ENCODE data around the gene FN1. TPM values are rescaled to one million over a fixed set of nuclear protein-coding genes. Genes with fewer than 3 reads are reported as not detected.

Gene FN1
- total RNA-seq, 1 experiment from 2014 or later = 39.4 TPM

DNA sequence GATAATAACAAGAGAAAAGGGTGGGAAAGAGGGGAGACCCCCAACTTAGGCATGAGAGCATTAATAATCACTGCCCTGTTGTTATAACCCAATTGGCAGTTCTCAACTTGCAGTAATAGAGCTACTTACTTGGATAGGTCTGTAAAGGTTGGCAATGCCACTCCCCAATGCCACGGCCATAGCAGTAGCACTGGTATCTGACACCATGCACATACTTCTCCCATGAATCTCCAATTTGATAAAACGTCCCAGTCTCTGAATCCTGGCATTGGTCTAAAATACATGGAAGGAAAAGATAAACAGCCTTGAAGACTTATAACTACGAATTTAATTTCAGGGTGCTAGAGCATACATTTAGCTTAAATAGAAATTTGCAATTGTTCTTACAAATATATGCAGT lies 16.8 kb downstream of the FN1 start:
- intact Hi-C loops (cut with micrococcal nuclease; ENCODE audit: unreplicated experiment) = no loop called here
- CTCF ChIA-PET = no interaction called here
- Histone ChIP-seq H2AFZ (no peak overlapping the region), H3K79me2 (ENCODE audit: low read depth) (no peaks in the 10 kb centered on the region), H3K27me3 (ENCODE audit: insufficient read depth, low read depth) (no peaks in the 10 kb centered on the region), H3K4me3 (no peak overlapping the region), H3K4me2 (no peak overlapping the region), H3K27ac (no peak overlapping the region), H3F3A (ENCODE audit: insufficient read depth, low read depth) (no peaks in the 10 kb centered on the region), H3K9me2 (ENCODE audit: insufficient read depth) (no peaks in the 10 kb centered on the region), H3K4me1 (replicated peaks; ENCODE audit: insufficient read depth) (0 out of 2 replicates have a peak, but pooled peaks cover 5% of the 10 kb centered on the region), H3K36me3 (ENCODE audit: low read depth) (no peaks in the 10 kb centered on the region), H3K9me3 (ENCODE audit: insufficient read depth, low read depth) (no peaks in the 10 kb centered on the region), H4K20me1 (ENCODE audit: insufficient read depth) (no peaks in the 10 kb centered on the region)
- no peak for TF ChIP-seq EZH2 (IDR thresholded peaks at IDR 0.05; ENCODE audit: low read depth)
- no TSS peak for BruUV-seq (replicated peaks)
- POLR2A ChIA-PET (ENCODE audit: unreplicated experiment) = no interaction called here
- no peak for DNase-seq

DNA sequence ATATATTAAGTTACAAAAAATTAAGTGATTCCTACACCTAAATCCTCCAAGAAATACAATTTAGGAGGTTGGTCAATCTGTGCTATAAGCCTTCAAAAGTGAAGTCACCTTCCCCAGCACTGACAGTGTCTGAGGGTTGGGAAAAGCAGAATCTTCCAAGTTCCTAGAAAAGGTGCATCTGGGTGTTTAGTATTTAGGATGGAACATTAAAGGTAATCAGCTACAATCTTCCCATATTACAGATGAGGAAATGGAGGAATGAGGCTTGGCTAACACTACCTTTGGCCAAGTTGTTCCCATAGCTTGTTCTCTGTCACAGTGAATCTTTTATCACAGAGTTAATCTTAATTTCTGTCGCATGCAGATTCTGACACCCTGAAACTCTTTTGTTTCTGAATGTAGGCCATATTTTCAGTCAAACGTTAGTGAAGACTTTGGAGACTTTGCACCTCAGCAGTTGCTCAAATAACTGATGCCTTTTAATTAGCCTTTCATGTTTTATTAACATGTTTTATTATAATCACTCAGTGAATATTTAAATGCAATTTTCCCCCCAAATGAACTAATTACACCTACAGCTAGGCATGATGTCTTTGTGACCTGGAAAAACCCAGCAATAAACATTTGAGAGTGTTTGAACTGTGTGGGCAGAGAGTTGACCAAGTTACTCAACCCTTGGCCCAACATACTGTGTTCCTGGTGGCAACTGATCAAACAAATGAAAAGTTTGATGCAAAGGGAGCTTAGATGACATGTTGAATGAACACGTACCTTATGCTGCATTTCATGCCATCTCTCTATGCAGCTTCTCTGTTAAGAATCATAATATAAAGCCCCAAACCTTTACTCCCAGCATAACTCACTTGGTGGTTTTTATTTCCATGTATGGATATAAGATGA lies 17.6 kb downstream of the FN1 start:
- H3F3A ChIP-seq (ENCODE audit: insufficient read depth, low read depth) = no peaks in the 10 kb centered on the region
- CTCF ChIA-PET = no interaction called here
- POLR2A ChIA-PET (ENCODE audit: unreplicated experiment) = no interaction called here
- TF ChIP-seq EZH2 (IDR thresholded peaks at IDR 0.05; ENCODE audit: low read depth) = no peak
- TF ChIP-seq, protein P1, sequence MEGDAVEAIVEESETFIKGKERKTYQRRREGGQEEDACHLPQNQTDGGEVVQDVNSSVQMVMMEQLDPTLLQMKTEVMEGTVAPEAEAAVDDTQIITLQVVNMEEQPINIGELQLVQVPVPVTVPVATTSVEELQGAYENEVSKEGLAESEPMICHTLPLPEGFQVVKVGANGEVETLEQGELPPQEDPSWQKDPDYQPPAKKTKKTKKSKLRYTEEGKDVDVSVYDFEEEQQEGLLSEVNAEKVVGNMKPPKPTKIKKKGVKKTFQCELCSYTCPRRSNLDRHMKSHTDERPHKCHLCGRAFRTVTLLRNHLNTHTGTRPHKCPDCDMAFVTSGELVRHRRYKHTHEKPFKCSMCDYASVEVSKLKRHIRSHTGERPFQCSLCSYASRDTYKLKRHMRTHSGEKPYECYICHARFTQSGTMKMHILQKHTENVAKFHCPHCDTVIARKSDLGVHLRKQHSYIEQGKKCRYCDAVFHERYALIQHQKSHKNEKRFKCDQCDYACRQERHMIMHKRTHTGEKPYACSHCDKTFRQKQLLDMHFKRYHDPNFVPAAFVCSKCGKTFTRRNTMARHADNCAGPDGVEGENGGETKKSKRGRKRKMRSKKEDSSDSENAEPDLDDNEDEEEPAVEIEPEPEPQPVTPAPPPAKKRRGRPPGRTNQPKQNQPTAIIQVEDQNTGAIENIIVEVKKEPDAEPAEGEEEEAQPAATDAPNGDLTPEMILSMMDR (conservative IDR thresholded peaks at IDR 0.05) = no peak
- no peak for DNase-seq
- no peaks in the 10 kb centered on the region for H3K36me3 ChIP-seq (ENCODE audit: low read depth)
- no TSS peak for BruUV-seq (replicated peaks)
- H3K9me2 ChIP-seq (ENCODE audit: insufficient read depth) = no peaks in the 10 kb centered on the region
- no peak overlapping the region for H3K4me3 ChIP-seq
- intact Hi-C loops (cut with micrococcal nuclease; ENCODE audit: unreplicated experiment) = no loop called here
- no peak overlapping the region for H2AFZ ChIP-seq
- H3K4me2 ChIP-seq = no peak overlapping the region
- H3K79me2 ChIP-seq (ENCODE audit: low read depth) = no peaks in the 10 kb centered on the region
- 0 out of 2 replicates have a peak, but pooled peaks cover 5% of the 10 kb centered on the region for H3K4me1 ChIP-seq (replicated peaks; ENCODE audit: insufficient read depth)
- H3K9me3 ChIP-seq (ENCODE audit: insufficient read depth, low read depth) = no peaks in the 10 kb centered on the region
- no peaks in the 10 kb centered on the region for H4K20me1 ChIP-seq (ENCODE audit: insufficient read depth)
- no peak overlapping the region for H3K27ac ChIP-seq
- H3K27me3 ChIP-seq (ENCODE audit: insufficient read depth, low read depth) = no peaks in the 10 kb centered on the region

DNA sequence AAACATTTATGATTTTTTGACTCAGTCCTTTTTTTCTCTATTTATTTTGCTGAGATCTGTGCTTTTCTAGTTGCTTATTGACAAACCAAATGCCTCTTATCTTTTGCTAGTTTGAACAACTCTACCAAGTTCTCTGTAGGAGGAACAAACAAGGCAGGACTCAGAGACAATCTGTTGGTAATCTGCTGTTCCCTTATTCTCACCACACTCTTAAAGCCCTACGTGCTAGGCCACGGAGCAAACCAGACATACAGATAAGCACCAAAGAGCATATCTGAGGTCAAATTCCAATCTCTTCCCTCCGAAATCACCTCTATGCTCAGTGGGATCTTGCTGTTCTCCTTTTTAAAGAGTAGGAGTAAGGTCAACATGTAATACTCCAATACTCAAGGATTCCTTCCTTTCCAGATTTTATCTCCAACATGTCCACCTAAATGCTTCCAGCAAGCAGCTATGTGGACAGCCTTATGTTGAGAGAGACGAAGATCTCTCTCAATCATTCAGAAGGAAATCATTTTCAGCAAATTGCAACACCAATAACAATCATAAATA lies 18.4 kb downstream of the FN1 start:
- no peak overlapping the region for H2AFZ ChIP-seq
- DNase-seq = no peak
- H3K27me3 ChIP-seq (ENCODE audit: insufficient read depth, low read depth) = no peaks in the 10 kb centered on the region
- no peaks in the 10 kb centered on the region for H3K9me2 ChIP-seq (ENCODE audit: insufficient read depth)
- no peaks in the 10 kb centered on the region for H3K9me3 ChIP-seq (ENCODE audit: insufficient read depth, low read depth)
- POLR2A ChIA-PET (ENCODE audit: unreplicated experiment) = no interaction called here
- H3K4me1 ChIP-seq (replicated peaks; ENCODE audit: insufficient read depth) = peaks cover 5% of the 10 kb centered on the region; the same call in 1 of the 2 replicates
- TF ChIP-seq EZH2 (IDR thresholded peaks at IDR 0.05; ENCODE audit: low read depth) = no peak
- intact Hi-C loops (cut with micrococcal nuclease; ENCODE audit: unreplicated experiment) = no loop called here
- CTCF ChIA-PET = no interaction called here
- no peak overlapping the region for H3K4me3 ChIP-seq
- H3F3A ChIP-seq (ENCODE audit: insufficient read depth, low read depth) = no peaks in the 10 kb centered on the region
- no peaks in the 10 kb centered on the region for H3K79me2 ChIP-seq (ENCODE audit: low read depth)
- no peak overlapping the region for H3K27ac ChIP-seq
- no peaks in the 10 kb centered on the region for H3K36me3 ChIP-seq (ENCODE audit: low read depth)
- no peak overlapping the region for H3K4me2 ChIP-seq
- no TSS peak for BruUV-seq (replicated peaks)
- H4K20me1 ChIP-seq (ENCODE audit: insufficient read depth) = no peaks in the 10 kb centered on the region

DNA sequence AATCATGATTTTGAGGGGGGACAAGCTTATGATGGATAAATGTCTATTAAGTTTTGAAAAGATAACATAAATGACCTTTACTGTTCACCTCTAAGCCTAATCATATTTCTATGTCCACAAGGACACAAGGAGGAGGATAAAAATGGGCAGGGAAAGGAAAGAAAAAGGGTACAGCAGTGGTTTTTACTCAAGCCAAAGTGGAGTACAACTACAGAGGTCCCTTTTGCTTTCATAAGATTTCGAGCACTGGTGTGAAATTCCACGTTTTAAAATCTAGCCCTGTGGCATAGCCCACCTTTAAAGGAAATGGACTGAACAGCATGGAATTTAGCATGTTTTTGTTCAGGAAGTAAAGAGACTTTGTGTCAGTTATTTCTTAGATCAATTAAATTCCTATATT lies 19.2 kb downstream of the FN1 start:
- intact Hi-C loops (cut with micrococcal nuclease; ENCODE audit: unreplicated experiment) = no loop called here
- no peaks in the 10 kb centered on the region for H4K20me1 ChIP-seq (ENCODE audit: insufficient read depth)

More for the DNA sequence above, 19.2 kb downstream of the FN1 start:
- H3K27ac ChIP-seq = no peak overlapping the region
- H3K4me1 ChIP-seq (replicated peaks; ENCODE audit: insufficient read depth) = peaks cover 10% of the 10 kb centered on the region
- no TSS peak for BruUV-seq (replicated peaks)
- no peak overlapping the region for H3K4me3 ChIP-seq
- H3K9me2 ChIP-seq (ENCODE audit: insufficient read depth) = no peaks in the 10 kb centered on the region
- no peak for DNase-seq
- no peaks in the 10 kb centered on the region for H3K36me3 ChIP-seq (ENCODE audit: low read depth)
- no peak for TF ChIP-seq EZH2 (IDR thresholded peaks at IDR 0.05; ENCODE audit: low read depth)
- TF ChIP-seq, protein P1 (conservative IDR thresholded peaks at IDR 0.05) = no peak
- H3K9me3 ChIP-seq (ENCODE audit: insufficient read depth, low read depth) = no peaks in the 10 kb centered on the region; the same call in 1 of the 2 replicates
- no peak overlapping the region for H2AFZ ChIP-seq
- CTCF ChIA-PET = no interaction called here
- no peaks in the 10 kb centered on the region for H3K27me3 ChIP-seq (ENCODE audit: insufficient read depth, low read depth)
- no peak overlapping the region for H3K4me2 ChIP-seq
- no peaks in the 10 kb centered on the region for H3K79me2 ChIP-seq (ENCODE audit: low read depth)
- POLR2A ChIA-PET (ENCODE audit: unreplicated experiment) = interaction anchor here (0.5 kb wide), 1 partner anchor 804 kb away, joined by 3 read pairs; no protein-coding TSS in a partner anchor
- peaks cover 2% of the 10 kb centered on the region; the same call in 1 of the 2 replicates for H3F3A ChIP-seq (ENCODE audit: insufficient read depth, low read depth)

Measured in PC-9 (cell line).